Stimulated activated naive CD8-positive, alpha-beta T cell treated with anti-CD3 and anti-CD28 coated beads, Interleukin-15, amount 100 ng/mL, for 72 hours (primary cell): ENCODE measurements around the gene ATCAY.
A peak's percentile ranks its signal among the peaks of the same experiment; 100 is the strongest.

Experiments
- ATAC-seq: fragments of 150-1000 bp; cut with Tn5 transposase; 2 replicates; pipeline ENCODE4 v1.10.0; 2021; ENCODE audit warnings: mild to moderate bottlenecking, moderate library complexity
- DNase-seq, 2 donors: peaks; one replicate each; pipeline ENCODE4 v3.0.0; 2021 to 2022
- H3K27ac Mint-ChIP-seq, 2 donors: one replicate each; pipeline ENCODE4 v1.8.0; 2022; ENCODE audit warnings: mild to moderate bottlenecking in 2 of 2, mixed read lengths in 2 of 2, moderate library complexity in 2 of 2
- H3K27me3 Mint-ChIP-seq: one replicate; pipeline ENCODE4 v1.8.0; 2022; ENCODE audit warnings: mixed read lengths
- H3K4me1 Mint-ChIP-seq: one replicate; pipeline ENCODE4 v1.8.0; 2022; ENCODE audit warnings: mild to moderate bottlenecking, mixed read lengths
- H3K4me3 Mint-ChIP-seq, 2 donors: one replicate each; pipeline ENCODE4 v1.8.0; 2022; ENCODE audit warnings: mild to moderate bottlenecking in 2 of 2, mixed read lengths in 2 of 2, moderate library complexity in 1 of 2
- H3K9me3 Mint-ChIP-seq, 2 donors: one replicate each; pipeline ENCODE4 v1.8.0; 2022; ENCODE audit warnings: mixed read lengths in 2 of 2

ATCAY gene

GRCh38 chr19:3849787-3850186, 30.7 kb upstream of the ATCAY start:
- no peak for ATAC-seq
- Mint-ChIP-seq H3K9me3 (peaks cover 16 to 27% of the 10 kb centered on the region in 2 donors), H3K4me3 (no peak overlapping the region), H3K27me3 (no peaks in the 10 kb centered on the region), H3K27ac (no peak overlapping the region), H3K4me1 (no peaks in the 10 kb centered on the region)
- DNase-seq, result no peak

- H3K27ac Mint-ChIP-seq, result no peak overlapping the region
- no peak overlapping the region for H3K4me3 Mint-ChIP-seq
- DNase-seq (no peak), ATAC-seq (no peak)
- peaks cover 16 to 27% of the 10 kb centered on the region in 2 donors for H3K9me3 Mint-ChIP-seq
- H3K4me1 Mint-ChIP-seq, result no peaks in the 10 kb centered on the region
- H3K27me3 Mint-ChIP-seq, result no peaks in the 10 kb centered on the region
Observed at GRCh38 chr19:3850320-3850972, 30.0 kb upstream of the ATCAY start.

GRCh38 chr19:3851254-3852176, 29.0 kb upstream of the ATCAY start:
- H3K4me1 Mint-ChIP-seq, result no peaks in the 10 kb centered on the region
- no peak overlapping the region for H3K27ac Mint-ChIP-seq
- no peaks in the 10 kb centered on the region for H3K27me3 Mint-ChIP-seq
- DNase-seq, result no peak
- peaks cover 16 to 27% of the 10 kb centered on the region in 2 donors for H3K9me3 Mint-ChIP-seq
- ATAC-seq, result no peak
- no peak overlapping the region for H3K4me3 Mint-ChIP-seq

DNA sequence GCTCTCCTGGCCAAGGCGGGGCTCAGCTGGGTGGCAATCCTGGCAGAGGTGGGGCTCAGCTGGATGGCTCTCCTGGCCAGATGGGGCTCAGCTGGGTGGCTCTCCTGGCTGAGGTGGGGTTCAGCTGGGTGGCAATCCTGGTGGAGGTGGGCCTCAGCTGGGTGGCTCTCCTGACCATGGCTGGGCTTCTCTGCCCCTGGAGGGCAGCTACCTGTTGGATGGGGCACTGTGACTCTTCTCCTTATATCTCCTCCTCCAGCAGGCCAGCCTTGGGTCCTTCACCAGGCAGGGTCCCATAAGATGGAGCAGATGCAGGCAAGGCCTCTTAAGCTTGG, 28.3 kb upstream of the ATCAY start:
- no peak for DNase-seq
- ATAC-seq, result no peak
- Mint-ChIP-seq H3K27ac (peak overlapping the region in 1 of 2 donors; percentile 71), H3K4me1 (no peaks in the 10 kb centered on the region), H3K9me3 (peaks cover 16 to 27% of the 10 kb centered on the region in 2 donors), H3K27me3 (no peaks in the 10 kb centered on the region), H3K4me3 (no peak overlapping the region)

DNA sequence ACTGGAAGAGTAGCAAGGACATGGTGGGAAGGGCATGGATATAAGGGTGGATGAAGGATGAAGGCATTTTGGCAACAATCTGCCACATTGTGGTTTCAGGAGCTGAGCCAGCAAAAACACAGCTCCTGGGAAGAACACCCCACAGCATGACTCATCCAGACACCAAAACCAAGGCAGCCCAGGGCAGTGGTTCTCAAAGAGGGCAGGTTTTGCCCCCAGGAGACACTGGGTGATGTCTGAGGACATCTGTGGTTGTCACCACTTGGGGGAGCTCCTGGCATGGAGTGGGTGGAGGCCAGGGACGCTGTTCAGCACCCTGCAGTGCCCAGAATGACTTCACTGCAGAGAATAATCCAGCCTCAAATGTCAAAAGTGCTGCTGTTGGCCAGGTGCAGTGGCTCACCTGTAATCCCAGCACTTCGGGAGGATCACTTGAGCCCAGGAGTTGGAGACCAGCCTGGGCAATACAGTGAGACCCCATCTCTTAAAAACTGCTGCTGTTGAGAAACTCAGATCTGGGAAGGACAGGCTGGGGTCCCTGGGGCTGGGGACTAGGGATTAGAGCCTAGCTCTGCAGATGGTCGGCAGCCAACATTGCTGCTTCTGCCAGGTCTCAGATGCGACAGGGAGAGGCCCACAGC, 27.8 kb upstream of the ATCAY start:
- H3K9me3 Mint-ChIP-seq, result peaks cover 16 to 27% of the 10 kb centered on the region in 2 donors
- H3K4me3 Mint-ChIP-seq, result no peak overlapping the region
- no peak for ATAC-seq
- peak overlapping the region in 1 of 2 donors; percentile 71 for H3K27ac Mint-ChIP-seq
- H3K4me1 Mint-ChIP-seq, result no peaks in the 10 kb centered on the region
- no peaks in the 10 kb centered on the region for H3K27me3 Mint-ChIP-seq
- DNase-seq, result no peak

DNA sequence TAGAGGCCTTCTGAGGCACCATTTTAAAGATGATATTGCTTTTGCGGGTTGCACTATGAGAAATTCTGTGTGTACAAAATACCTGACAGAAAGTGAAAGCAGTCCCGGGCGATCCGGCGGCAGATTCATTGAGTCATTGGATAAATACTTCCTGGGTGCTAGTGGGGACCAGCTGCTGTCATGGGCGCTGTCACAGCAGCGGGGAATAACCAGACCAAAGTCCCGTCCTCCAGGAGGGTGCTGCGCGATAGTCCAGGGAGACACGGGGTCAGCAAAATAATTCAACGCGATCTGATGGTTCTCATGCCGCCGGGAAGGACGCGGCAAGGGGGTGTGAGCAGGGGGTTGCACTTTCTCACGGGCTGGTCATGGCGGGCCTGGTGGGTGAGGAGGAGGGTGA, 25.2 kb upstream of the ATCAY start:
- H3K27ac Mint-ChIP-seq, result no peak overlapping the region
- ATAC-seq, result no peak

DNA sequence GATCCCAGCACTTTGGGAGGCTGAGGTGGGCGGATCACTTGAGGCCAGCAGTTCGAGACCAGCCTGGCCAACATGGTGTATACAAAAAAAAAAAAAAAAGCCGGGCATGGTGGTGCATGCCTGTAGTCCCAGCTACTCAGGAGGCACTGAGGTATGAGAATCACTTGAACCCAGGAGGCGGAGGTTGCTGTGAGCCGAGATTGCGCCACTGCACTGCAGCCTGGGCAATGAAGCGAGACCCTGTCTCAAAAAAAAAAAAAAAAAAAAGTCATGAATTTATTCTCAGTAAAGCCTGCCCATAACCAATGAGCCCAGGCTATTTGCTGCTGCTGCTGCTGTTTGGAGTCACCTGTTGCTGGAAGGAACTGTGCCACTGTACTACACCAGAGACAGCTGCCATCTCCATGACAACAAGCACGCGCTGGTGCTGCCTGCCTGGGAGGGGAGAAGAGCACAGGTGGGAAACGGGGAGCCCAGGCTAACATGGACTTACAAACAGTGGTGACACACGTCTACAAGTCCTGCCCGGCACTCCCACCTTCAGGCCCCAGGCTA, 23.0 kb upstream of the ATCAY start:
- Mint-ChIP-seq H3K4me3 (no peak overlapping the region), H3K4me1 (no peaks in the 10 kb centered on the region), H3K27me3 (no peaks in the 10 kb centered on the region), H3K9me3 (peaks cover 1 to 2% of the 10 kb centered on the region in 2 donors), H3K27ac (no peak overlapping the region)
- ATAC-seq, result no peak
- no peak for DNase-seq

More for the DNA sequence above, 25.2 kb upstream of the ATCAY start:
- no peak for DNase-seq
- H3K4me3 Mint-ChIP-seq, result no peak overlapping the region
- peaks cover 16 to 20% of the 10 kb centered on the region in 2 donors for H3K9me3 Mint-ChIP-seq
- H3K4me1 Mint-ChIP-seq, result no peaks in the 10 kb centered on the region
- H3K27me3 Mint-ChIP-seq, result no peaks in the 10 kb centered on the region

GRCh38 chr19:3860499-3860898, 20.0 kb upstream of the ATCAY start:
- ATAC-seq (no peak), DNase-seq (no peak)
- no peak overlapping the region for H3K27ac Mint-ChIP-seq
- H3K4me1 Mint-ChIP-seq, result no peaks in the 10 kb centered on the region
- H3K27me3 Mint-ChIP-seq, result no peaks in the 10 kb centered on the region
- H3K9me3 Mint-ChIP-seq, result no peaks in the 10 kb centered on the region
- no peak overlapping the region for H3K4me3 Mint-ChIP-seq

DNA sequence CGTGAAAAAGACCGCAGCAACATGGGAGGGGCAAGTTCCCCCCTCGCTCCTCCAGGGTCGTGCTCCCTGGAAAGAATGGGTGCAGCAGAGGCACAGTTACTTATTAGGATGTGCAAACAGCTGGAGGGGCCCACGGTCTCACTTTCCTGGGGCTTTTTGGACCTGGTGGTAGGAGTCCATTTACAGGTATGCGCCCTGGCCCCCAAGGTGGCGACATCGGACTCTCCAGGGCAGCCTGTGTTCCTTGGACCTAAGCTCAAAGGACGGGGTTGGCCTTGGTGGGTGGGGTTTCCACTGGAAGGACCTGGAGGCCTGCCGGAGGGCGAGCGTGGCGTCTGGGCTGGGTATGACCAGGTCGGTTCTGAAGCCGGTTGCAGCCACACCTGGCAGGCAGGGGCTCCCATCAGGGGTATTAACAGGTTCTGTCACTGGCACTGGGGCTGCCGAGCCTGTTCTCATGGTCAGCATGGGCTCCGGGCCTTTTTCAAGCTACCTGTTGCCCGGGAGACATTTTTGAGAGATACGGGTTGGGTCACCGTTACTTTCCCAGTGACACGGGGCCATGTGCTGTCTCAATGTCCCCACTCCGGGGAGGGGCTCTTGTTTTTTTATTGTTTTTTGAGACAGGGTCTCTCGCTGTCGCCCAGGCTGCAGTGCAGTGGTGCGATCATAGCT, 17.5 kb upstream of the ATCAY start:
- no peak for DNase-seq
- ATAC-seq, result no peak
- Mint-ChIP-seq H3K4me1 (no peaks in the 10 kb centered on the region), H3K4me3 (no peak overlapping the region), H3K27ac (peak overlapping the region in 1 of 2 donors; percentile 67), H3K9me3 (no peaks in the 10 kb centered on the region), H3K27me3 (peaks cover 19% of the 10 kb centered on the region)

GRCh38 chr19:3863648-3864047, 16.8 kb upstream of the ATCAY start:
- ATAC-seq, result no peak
- Mint-ChIP-seq H3K4me3 (no peak overlapping the region), H3K9me3 (no peaks in the 10 kb centered on the region), H3K27ac (peak overlapping the region in 1 of 2 donors; percentile 74), H3K4me1 (no peaks in the 10 kb centered on the region), H3K27me3 (peaks cover 26% of the 10 kb centered on the region)
- DNase-seq, result no peak

GRCh38 chr19:3866910-3867638, 13.4 kb upstream of the ATCAY start:
- Mint-ChIP-seq H3K4me1 (peaks cover 7% of the 10 kb centered on the region), H3K4me3 (no peak overlapping the region), H3K27me3 (peaks cover 42% of the 10 kb centered on the region), H3K27ac (no peak overlapping the region), H3K9me3 (peaks cover 7 to 11% of the 10 kb centered on the region in 2 donors)
- no peak for DNase-seq
- no peak for ATAC-seq

DNA sequence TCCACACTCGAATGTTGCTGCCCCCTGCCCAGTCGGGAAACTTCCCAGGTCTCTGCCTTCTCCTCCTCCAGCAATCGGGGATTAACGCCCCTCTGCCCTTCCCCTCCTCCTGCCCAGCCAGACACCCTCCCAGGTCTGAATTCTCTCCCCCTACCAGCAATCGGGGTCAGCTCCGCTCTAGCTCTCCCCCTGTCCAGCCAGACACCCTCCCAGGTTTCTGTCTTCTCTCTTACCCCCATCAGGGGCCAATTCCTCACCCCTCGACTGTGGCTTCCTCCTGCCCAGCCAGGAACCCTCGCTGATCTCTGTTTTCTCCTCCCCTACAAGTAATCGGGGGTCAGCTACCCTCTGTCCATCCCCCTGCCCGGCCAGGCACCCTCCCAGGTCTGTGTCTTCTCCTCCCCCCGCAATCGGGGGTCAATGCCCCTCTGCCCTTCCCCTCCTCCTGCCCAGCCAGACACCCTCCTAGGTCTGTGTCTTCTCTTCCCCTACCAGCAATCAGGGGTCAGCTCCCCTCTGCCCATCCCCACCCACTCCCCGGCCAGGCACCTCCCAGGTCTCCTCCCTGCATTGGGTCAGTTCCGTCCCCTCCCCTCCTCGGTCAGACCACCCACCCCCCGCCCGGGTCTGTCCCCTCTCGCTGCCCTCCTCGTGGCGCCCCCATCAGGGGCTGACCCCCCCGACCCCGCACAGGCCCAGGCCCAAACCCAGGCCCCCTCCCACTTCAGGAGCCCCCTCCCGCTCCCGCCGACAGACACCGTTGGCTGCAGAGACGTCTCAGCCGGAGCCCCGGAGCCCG, 12.3 kb upstream of the ATCAY start:
- Mint-ChIP-seq H3K4me1 (peaks cover 7% of the 10 kb centered on the region), H3K27me3 (peaks cover 42% of the 10 kb centered on the region), H3K9me3 (peaks cover 7 to 11% of the 10 kb centered on the region in 2 donors), H3K27ac (no peak overlapping the region), H3K4me3 (no peak overlapping the region)
- ATAC-seq, result no peak
- DNase-seq, result no peak

GRCh38 chr19:3868770-3869456, 11.6 kb upstream of the ATCAY start, which contains the start of gene ZFR2:
Gene ZFR2 (minus strand): TSS chr19:3869038. CDS start chr19:3869017, 21 bp downstream.
- Mint-ChIP-seq H3K27ac (peak within 1 kb of the TSS in 1 of 2 donors; percentile 81), H3K27me3 (peaks cover 46% of the 10 kb centered on the region)

More at GRCh38 chr19:3868770-3869456, 11.6 kb upstream of the ATCAY start, which contains the start of gene ZFR2:
- H3K4me1 Mint-ChIP-seq, result peaks cover 7% of the 10 kb centered on the region
- peaks cover 7 to 11% of the 10 kb centered on the region in 2 donors for H3K9me3 Mint-ChIP-seq
- no peak for ATAC-seq
- peak within 1 kb of the TSS; percentile 42 to 62 for H3K4me3 Mint-ChIP-seq
- peak in 1 of 2 donors; percentile 7 for DNase-seq
